Mesenchymal stem cell (in vitro differentiated cells and primary cell): ENCODE data around the gene TBC1D2.

Source experiments
- DNase-seq: peaks from one replicate; pipeline ENCODE4 v3.0.0-alpha.2; 2013
- H2AFZ ChIP-seq: one replicate; pipeline ENCODE4 v1.6.1; 2013; ENCODE audit warnings: low read depth, mild to moderate bottlenecking, control low read depth, inconsistent platforms, low read length, moderate library complexity
- H2AK5ac ChIP-seq: 2 replicates; pipeline ENCODE4 v1.6.1; 2013; ENCODE audit warnings: low read length, moderate library complexity, mild to moderate bottlenecking, inconsistent platforms; ENCODE audit not compliant: severe bottlenecking
- H2BK120ac ChIP-seq: one replicate; pipeline ENCODE4 v1.6.1; 2013; ENCODE audit warnings: low read depth, mild to moderate bottlenecking, inconsistent platforms, low read length, moderate library complexity
- H2BK12ac ChIP-seq, 2 experiments: one replicate each; pipeline ENCODE4 v1.6.1; 2013; ENCODE audit warnings: inconsistent platforms in 2 of 2, low read length in 2 of 2, mild to moderate bottlenecking in 2 of 2, moderate library complexity in 2 of 2, control low read depth in 1 of 2
- H2BK15ac ChIP-seq: one replicate; pipeline ENCODE4 v1.6.1; 2013; ENCODE audit warnings: mild to moderate bottlenecking, low read depth, inconsistent platforms; ENCODE audit not compliant: poor library complexity, severe bottlenecking
- H2BK5ac ChIP-seq: 2 replicates; pipeline ENCODE4 v1.6.1; 2013; ENCODE audit warnings: low read depth, mild to moderate bottlenecking, low read length, control low read depth, inconsistent platforms; ENCODE audit not compliant: poor library complexity, severe bottlenecking
- H3K14ac ChIP-seq, 2 experiments: one replicate each; pipeline ENCODE4 v1.6.1; 2013; ENCODE audit warnings: inconsistent platforms in 2 of 2, low read length in 2 of 2, control low read depth in 1 of 2, mild to moderate bottlenecking in 1 of 2, moderate library complexity in 1 of 2
- H3K18ac ChIP-seq, 2 experiments: one replicate each; pipeline ENCODE4 v1.6.1; 2013; ENCODE audit warnings: inconsistent platforms in 2 of 2, low read length in 2 of 2, control low read depth in 1 of 2, low read depth in 1 of 2, mild to moderate bottlenecking in 1 of 2
- H3K23ac ChIP-seq, 2 experiments: one replicate each; pipeline ENCODE4 v1.6.1; 2013; ENCODE audit warnings: inconsistent platforms in 2 of 2, low read length in 2 of 2, mild to moderate bottlenecking in 2 of 2, moderate library complexity in 2 of 2, control low read depth in 1 of 2
- H3K27ac ChIP-seq: 2 replicates; pipeline ENCODE4 v1.5.1; 2013; ENCODE audit warnings: mild to moderate bottlenecking, moderate library complexity, low read length, control low read depth, inconsistent platforms; ENCODE audit not compliant: poor library complexity, severe bottlenecking
- H3K27me3 ChIP-seq, 2 experiments: 2 replicates each; pipeline versions ENCODE4 v1.6.1 to v1.7.0; 2013; ENCODE audit warnings: low read length in 2 of 2, mild to moderate bottlenecking in 2 of 2, moderate library complexity in 2 of 2, control low read depth in 1 of 2, inconsistent platforms in 1 of 2; ENCODE audit not compliant: control insufficient read depth in 1 of 2, insufficient read depth in 1 of 2
- H3K36me3 ChIP-seq, 2 experiments: 2 replicates each; pipeline versions ENCODE4 v1.6.1 to v1.7.0; 2013; ENCODE audit warnings: low read length in 2 of 2, control low read depth in 1 of 2, inconsistent platforms in 1 of 2, low read depth in 1 of 2, mild to moderate bottlenecking in 1 of 2; ENCODE audit not compliant: insufficient read depth in 2 of 2, control insufficient read depth in 1 of 2
- H3K4ac ChIP-seq, 2 experiments: one replicate each; pipeline ENCODE4 v1.6.1; 2013; ENCODE audit warnings: inconsistent platforms in 2 of 2, low read length in 2 of 2, mild to moderate bottlenecking in 2 of 2, moderate library complexity in 2 of 2, control low read depth in 1 of 2, low read depth in 1 of 2
- H3K4me1 ChIP-seq: 2 replicates; pipeline ENCODE4 v1.6.1; 2013; ENCODE audit warnings: low read depth, low read length, control low read depth; ENCODE audit not compliant: control insufficient read depth, insufficient read depth
- H3K4me2 ChIP-seq: 2 replicates; pipeline ENCODE4 v1.6.1; 2013; ENCODE audit warnings: low read length, mild to moderate bottlenecking, inconsistent platforms; ENCODE audit not compliant: poor library complexity, severe bottlenecking
- H3K4me3 ChIP-seq, 2 experiments: 2 replicates each; pipeline versions ENCODE4 v1.5.1 to v1.7.0; 2013; ENCODE audit warnings: low read length in 2 of 2, mild to moderate bottlenecking in 2 of 2, control low read depth in 1 of 2, low read depth in 1 of 2; ENCODE audit not compliant: insufficient read depth in 1 of 2
- H3K79me1 ChIP-seq: replicated peaks from 2 replicates; pipeline ENCODE4 v1.6.1; 2013; ENCODE audit warnings: mild to moderate bottlenecking, control low read depth, low read length, inconsistent platforms; ENCODE audit not compliant: poor library complexity, severe bottlenecking
- H3K9ac ChIP-seq: 2 replicates; pipeline ENCODE4 v1.7.0; 2013; ENCODE audit warnings: mild to moderate bottlenecking, low read length, moderate library complexity
- H3K9me3 ChIP-seq: 2 replicates; pipeline ENCODE4 v1.7.0; 2013; ENCODE audit warnings: mild to moderate bottlenecking, low read length; ENCODE audit not compliant: control insufficient read depth
- H4K8ac ChIP-seq: one replicate; pipeline ENCODE4 v1.6.1; 2013; ENCODE audit warnings: inconsistent platforms, mild to moderate bottlenecking, low read length, moderate library complexity
- H4K91ac ChIP-seq: one replicate; pipeline ENCODE4 v1.6.1; 2013; ENCODE audit warnings: mild to moderate bottlenecking, low read length, inconsistent platforms
- WGBS: methylation state at CpG from one replicate; pipeline ENCODE4 v1.1.7; 2013; ENCODE audit warnings: mixed read lengths; 5-methylcytosine and 5-hydroxymethylcytosine counted together

The TBC1D2 gene

DNA sequence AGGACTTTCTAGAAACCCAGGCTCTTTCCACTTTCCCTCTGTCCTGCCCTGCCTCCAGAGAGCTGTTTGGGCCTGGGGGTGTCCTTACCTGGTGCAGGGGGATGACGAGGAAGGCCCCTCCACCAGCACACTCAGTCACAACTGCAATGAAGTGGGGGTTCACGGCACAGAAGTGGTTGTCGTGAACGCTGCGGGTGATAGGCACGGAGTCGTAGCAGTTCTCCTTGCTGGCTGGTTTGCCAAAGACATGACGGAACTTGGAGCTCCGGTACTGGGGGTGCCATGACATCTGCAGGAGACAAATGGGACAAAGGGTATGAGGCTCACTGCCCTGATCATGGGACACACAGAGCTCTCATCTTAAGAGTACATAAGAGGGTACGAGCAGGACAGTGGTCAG is 98.1 kb downstream of the TBC1D2 start:
- no peak for DNase-seq
- Histone ChIP-seq H3K18ac (no peak overlapping the region), H3K4me1 (no peaks in the 10 kb centered on the region), H3K27me3 (peaks cover 4% of the 10 kb centered on the region in 2 experiments), H4K91ac (no peak overlapping the region), H3K4me3 (no peak overlapping the region), H3K14ac (no peak overlapping the region), H2AK5ac (no peak overlapping the region), H2BK12ac (no peak overlapping the region), H3K4ac (no peak overlapping the region), H3K9ac (no peak overlapping the region), H2BK15ac (no peak overlapping the region), H2BK120ac (no peak overlapping the region), H3K4me2 (no peak overlapping the region), H2BK5ac (no peak overlapping the region), H3K23ac (no peak overlapping the region), H3K36me3 (no peaks in the 10 kb centered on the region), H3K9me3 (no peaks in the 10 kb centered on the region), H3K27ac (no peak overlapping the region), H4K8ac (no peak overlapping the region), H3K79me1 (no peaks in the 10 kb centered on the region), H2AFZ (peak overlapping the region; percentile 3)
- 94% methylated on average over 10 of the region's 10 CpGs for WGBS

GRCh38 chr9:98154678-98155077 is 100.8 kb downstream of the TBC1D2 start:
- no peak overlapping the region for H3K14ac ChIP-seq
- no peak overlapping the region for H3K4me2 ChIP-seq
- H3K18ac ChIP-seq = no peak overlapping the region
- no peak overlapping the region for H3K4me3 ChIP-seq
- WGBS = 91% methylated on average over 2 of the region's 2 CpGs
- no peaks in the 10 kb centered on the region for H3K9me3 ChIP-seq
- H3K4ac ChIP-seq = no peak overlapping the region
- H3K4me1 ChIP-seq = peaks cover 2% of the 10 kb centered on the region
- H4K8ac ChIP-seq = no peak overlapping the region
- H2BK15ac ChIP-seq = no peak overlapping the region
- no peak overlapping the region for H3K27ac ChIP-seq
- H2AK5ac ChIP-seq = no peak overlapping the region
- DNase-seq = no peak
- H4K91ac ChIP-seq = no peak overlapping the region
- no peak overlapping the region for H2BK12ac ChIP-seq
- H3K27me3 ChIP-seq = peaks cover 8% of the 10 kb centered on the region in 2 experiments
- H3K9ac ChIP-seq = no peak overlapping the region
- no peak overlapping the region for H3K23ac ChIP-seq
- H3K79me1 ChIP-seq = no peaks in the 10 kb centered on the region
- H2BK5ac ChIP-seq = no peak overlapping the region
- no peaks in the 10 kb centered on the region for H3K36me3 ChIP-seq
- H2BK120ac ChIP-seq = no peak overlapping the region
- H2AFZ ChIP-seq = no peak overlapping the region

DNA sequence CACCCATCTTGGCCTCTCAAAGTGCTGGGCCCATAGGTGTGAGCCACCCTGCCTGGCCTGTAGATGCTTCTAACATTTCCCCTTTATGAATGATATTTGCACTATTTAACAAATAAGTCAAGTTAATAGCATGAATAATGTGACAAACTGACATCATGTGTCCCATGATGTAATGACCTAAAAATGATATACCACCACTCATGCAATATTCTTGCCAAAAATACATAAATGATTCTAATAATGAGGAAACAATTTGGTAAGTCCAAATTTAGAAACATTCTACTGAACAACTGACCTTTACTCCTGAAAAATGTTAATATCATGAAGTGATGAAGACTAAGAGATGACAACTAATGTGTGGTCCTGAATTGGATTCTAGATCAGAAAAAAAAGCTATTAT is 102.9 kb downstream of the TBC1D2 start:
- Histone ChIP-seq H3K14ac (no peak overlapping the region), H3K4me3 (no peak overlapping the region), H3K4me1 (peaks cover 2% of the 10 kb centered on the region), H3K9me3 (no peaks in the 10 kb centered on the region), H4K91ac (no peak overlapping the region), H2BK15ac (no peak overlapping the region), H3K79me1 (no peaks in the 10 kb centered on the region), H3K23ac (no peak overlapping the region), H2AK5ac (no peak overlapping the region), H3K4me2 (no peak overlapping the region), H3K4ac (no peak overlapping the region), H3K36me3 (no peaks in the 10 kb centered on the region), H3K18ac (no peak overlapping the region), H2AFZ (no peak overlapping the region), H3K27ac (no peak overlapping the region), H3K27me3 (peaks cover 7 to 16% of the 10 kb centered on the region in 2 experiments), H3K9ac (no peak overlapping the region), H2BK120ac (no peak overlapping the region), H4K8ac (no peak overlapping the region), H2BK5ac (no peak overlapping the region), H2BK12ac (no peak overlapping the region)
- DNase-seq = no peak

DNA sequence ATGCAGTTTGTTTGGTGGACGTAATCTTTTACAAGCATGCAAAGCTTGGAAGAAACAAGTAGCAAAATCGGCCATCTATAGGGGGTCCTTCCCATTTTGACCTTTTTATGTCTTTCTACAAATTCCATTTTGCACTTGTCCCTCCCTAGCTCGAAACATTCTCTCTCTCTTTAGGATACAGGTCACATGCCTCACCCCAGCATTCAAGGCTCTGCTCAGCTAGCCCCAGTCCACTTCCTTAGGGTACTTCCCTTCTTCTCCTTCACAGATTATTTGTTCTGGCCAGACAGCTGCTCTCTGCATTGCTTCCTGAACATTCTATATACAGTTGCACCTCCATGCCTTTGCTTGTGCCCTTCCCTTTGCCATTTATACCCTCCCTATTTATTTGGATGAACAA is 104.7 kb downstream of the TBC1D2 start:
- no peak overlapping the region for H3K18ac ChIP-seq
- no peak overlapping the region for H2AK5ac ChIP-seq
- H3K79me1 ChIP-seq = no peaks in the 10 kb centered on the region
- H4K8ac ChIP-seq = no peak overlapping the region
- H3K4me3 ChIP-seq = no peak overlapping the region
- no peak overlapping the region for H3K27ac ChIP-seq
- no peak overlapping the region for H3K4me2 ChIP-seq
- no peak overlapping the region for H2BK12ac ChIP-seq
- H3K4me1 ChIP-seq = peaks cover 7% of the 10 kb centered on the region
- peaks cover 4 to 16% of the 10 kb centered on the region in 2 experiments for H3K27me3 ChIP-seq
- no peak overlapping the region for H2AFZ ChIP-seq
- H3K14ac ChIP-seq = no peak overlapping the region
- H3K9me3 ChIP-seq = no peaks in the 10 kb centered on the region
- H2BK120ac ChIP-seq = no peak overlapping the region
- 91% methylated on average over 3 of the region's 3 CpGs for WGBS
- H2BK5ac ChIP-seq = no peak overlapping the region
- no peak overlapping the region for H3K9ac ChIP-seq
- DNase-seq = no peak
- no peaks in the 10 kb centered on the region for H3K36me3 ChIP-seq
- H2BK15ac ChIP-seq = no peak overlapping the region
- no peak overlapping the region for H3K4ac ChIP-seq
- H3K23ac ChIP-seq = no peak overlapping the region
- H4K91ac ChIP-seq = no peak overlapping the region
